Hematopoietic multipotent progenitor cell treated with erythropoietin and hydrocortisone succinate and interleukin-3 and kit ligand, for 15 days (in vitro differentiated cells): ENCODE results near the gene SNX20.

Experiments used
- DNase-seq: peaks from one replicate; pipeline ENCODE4 v3.0.0-alpha.2; 2015; ENCODE audit warnings: low spot score

Gene SNX20

DNA sequence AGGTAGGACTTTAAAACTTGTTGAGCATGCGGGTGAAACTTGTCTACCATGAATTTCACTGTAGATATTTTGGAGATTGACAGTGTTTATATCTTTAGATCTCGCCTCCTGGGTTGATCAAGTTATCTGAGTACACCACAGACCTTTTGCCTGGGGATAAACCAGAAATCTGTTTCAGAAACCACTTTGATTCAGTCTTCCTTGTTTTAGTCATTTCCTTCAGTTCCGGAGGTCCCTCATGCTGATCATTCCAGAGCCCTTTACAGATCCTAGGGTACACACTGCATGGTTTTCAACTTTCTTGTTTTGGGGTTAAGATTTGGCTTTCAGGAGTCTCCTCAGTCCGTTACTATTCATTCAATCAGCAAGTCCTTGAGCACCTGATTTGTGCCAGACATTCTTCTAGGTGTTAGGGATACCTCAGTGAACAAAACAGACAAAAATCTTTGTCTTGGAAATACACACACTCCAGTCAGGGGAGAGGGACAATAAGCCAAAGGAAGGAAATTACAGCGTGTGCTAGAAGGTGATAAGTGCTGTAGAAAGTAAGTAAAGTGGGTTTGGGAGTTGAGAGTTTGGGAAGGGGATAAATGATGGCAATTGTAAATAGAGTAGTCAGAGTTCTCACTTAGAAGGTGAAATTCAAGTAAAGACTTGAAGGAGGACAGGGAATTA lies 24.5 kb upstream of the SNX20 start:
- no peak for DNase-seq

DNA sequence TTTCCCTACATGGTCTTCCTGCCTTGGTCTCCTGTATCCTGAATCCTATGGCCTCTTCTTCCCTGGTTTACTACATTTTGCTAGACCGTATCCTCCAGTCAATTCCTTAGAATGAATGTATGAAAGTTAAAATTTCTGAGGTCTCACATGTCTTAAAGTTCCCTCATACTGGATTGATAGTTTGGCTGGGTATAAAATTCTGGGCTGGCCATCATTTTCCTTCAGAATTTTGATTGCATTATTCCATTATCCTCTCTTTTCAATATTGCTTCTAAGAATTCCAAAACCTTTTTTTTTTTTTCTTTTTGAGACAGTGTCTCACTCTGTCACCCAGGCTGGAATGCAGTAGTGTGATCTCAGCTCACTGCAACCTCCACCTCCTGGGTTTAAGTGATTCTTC lies 23.1 kb upstream of the SNX20 start:
- no peak for DNase-seq

DNA sequence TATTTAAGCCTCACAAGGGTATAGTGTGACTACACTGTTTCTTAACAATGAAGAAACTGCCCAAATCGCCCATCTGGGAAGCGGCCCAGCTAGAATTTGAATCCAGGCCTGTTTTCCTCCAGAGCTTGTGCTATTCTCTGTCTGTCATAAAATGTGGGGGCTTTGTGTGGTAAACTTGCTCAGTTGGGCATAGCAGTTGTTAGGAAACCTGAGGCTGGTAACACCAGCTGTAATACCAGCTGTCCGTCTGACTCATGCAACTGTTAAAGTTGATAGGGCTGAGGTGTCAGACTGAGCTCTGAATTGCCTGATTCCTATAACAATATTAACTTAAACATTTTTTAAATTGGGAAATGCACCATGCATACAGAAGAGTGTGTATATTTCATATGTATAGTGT lies 21.6 kb upstream of the SNX20 start:
- no peak for DNase-seq

GRCh38 chr16:50699326-50700159 lies 18.4 kb upstream of the SNX20 start:
- DNase-seq: no peak

DNA sequence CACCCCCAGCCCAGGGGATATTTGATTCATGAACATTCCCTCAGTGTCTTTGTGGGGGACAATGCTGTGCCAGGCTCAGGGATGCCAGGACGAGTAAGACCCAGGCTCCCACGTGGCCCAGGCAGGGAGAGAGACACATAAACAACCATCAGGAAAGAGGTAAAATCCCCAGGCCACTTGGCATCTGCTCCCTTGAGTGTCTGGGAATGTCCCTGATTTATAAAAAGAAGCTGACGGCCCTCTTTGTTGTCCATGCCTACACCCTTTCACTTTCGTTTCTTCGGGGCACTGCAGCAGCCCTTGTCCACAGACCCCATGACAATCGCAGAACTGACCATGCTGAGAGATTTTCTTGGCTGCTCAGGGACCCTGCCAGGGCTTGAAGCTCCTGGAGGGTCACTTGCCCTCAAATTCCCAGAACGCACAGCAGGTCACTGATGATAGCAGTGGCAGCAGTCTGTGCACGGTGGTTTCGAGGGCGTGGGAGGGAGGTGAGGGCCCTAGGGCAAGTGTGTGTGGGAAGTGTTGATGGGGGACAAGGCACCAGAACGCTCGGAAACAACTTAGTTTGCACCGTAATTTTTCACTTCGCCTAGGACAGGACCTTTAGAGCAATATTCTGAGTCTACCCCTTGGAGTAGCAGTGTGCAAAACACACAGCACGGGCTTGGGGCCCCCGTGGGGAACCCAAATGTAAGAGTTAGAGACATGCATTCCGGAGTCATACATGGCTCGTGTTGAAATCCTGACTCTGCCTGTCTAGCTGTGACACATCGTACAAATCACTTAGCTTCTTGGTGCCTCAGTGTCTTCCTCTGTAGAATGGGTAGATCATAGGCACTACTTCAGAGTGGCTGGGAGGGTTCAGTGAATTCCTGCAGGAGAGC lies 17.0 kb upstream of the SNX20 start:
- no peak for DNase-seq

GRCh38 chr16:50697421-50697715 lies 16.3 kb upstream of the SNX20 start:
- DNase-seq: no peak

- peak; percentile 82 for DNase-seq
Measured at GRCh38 chr16:50696575-50697420, 15.7 kb upstream of the SNX20 start.

GRCh38 chr16:50696126-50696525 lies 15.0 kb upstream of the SNX20 start:
- no peak for DNase-seq

DNA sequence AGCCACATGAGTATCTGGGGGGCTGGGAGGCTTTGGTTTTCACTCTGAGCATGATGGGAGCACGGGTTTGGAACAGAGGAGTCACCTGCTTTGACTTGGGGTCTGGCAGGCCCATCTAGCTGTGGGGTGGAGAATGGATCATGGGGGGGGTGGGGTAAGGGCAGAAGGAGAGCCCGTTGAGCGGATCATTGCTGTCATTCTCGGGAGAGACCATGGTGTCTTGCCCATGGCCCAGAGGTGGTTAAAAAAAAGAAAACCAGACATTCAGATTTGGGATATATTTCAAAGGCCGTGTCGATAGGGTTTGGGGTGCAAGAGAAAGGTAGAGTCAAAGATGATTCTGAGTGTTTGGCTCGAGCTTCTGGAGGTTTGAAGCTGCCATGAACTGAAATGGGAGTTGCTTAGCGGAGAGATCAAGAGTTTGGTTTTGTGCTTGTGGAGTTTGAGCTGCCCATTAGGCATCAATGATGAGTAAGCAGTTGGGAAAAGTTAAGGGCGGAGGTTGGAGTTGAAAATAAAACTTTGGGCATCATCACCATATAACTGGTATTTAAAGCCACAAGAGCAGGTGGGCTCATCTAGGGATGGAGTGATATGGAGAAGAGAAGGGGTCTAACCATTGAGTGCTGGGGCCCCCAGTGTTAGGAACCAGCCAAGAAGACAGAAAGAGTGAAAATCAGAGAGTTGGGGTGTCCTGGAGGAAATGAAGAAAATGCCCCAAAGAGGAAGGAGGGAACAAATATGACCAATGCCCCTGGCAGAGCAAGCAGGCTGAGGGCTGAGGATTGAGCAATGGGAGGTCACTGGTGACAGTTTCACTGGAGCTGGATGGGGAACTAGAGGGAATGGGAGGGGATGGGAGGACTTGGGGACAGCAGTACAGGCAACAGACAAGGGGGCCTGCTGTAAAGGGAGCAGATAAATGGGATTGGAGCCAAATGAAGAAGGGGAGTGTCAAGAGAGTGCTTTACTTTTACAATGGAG lies 14.2 kb upstream of the SNX20 start:
- no peak for DNase-seq

DNA sequence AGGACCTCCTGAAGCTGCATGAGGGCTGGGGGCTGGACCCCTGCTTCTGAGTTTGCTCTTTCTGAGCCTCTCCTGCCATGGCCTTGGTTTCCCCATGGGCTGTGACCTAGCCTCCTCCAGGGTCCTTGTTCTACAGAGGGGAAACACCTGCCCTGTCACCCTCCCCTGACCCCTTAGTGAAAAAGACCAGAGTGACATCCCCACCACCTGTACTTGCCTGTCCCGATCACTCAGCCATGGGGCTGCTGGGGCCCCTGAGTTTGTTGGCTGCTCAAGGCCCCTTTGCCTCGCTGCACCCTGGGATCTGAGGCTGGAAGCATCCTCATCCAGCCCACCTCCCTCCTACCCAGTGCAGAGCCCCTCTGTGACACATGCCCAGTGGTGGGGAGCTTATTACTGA lies 13.1 kb upstream of the SNX20 start:
- DNase-seq: no peak

DNA sequence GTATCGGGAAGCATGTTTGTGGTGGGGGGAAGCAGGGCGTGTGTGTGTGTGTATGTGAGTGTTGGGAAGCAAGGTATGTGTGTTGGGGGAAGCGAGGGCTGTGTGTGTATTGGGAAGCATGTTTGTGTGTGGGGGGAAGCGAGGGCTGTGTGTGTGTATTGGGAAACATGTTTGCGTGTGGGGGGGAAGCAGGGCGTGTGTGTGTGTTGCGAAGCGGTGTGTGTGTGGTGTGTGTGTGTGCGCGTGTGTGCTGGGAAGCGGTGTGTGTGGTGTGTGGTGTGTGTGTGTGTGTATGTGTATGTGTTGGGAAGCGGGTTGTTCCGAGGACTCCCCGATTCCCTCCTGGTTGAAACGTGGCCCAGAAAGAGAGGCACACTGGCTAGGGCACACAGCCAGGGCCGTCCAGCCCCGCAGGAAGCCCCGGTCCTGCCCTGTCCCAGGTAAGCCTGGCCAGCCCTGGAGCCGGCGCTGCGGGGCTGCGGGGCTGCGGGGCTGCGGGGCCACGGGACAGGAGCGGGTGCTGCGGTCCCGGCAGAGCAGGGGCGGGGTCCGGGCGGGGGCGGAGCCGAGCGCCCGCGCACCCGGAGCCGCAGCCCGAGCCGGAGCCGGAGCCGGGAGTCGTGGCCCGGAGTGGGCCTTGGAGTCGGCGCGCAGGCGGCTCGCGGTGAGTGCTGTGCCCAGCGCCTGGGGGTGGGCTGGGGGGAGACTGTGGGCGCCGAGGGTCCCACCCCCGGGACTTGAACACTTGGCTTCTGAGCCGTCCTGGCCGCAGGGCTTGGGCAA lies 12.1 kb upstream of the SNX20 start, which contains the start of gene NOD2:
TSS of gene NOD2 (plus strand) at position 608 of the 783 bp plus-strand sequence. CDS start 5,890 bp downstream, outside the sequence.
- DNase-seq: no peak

- DNase-seq: no peak
Measured at GRCh38 chr16:50692644-50692998, 11.5 kb upstream of the SNX20 start.

DNA sequence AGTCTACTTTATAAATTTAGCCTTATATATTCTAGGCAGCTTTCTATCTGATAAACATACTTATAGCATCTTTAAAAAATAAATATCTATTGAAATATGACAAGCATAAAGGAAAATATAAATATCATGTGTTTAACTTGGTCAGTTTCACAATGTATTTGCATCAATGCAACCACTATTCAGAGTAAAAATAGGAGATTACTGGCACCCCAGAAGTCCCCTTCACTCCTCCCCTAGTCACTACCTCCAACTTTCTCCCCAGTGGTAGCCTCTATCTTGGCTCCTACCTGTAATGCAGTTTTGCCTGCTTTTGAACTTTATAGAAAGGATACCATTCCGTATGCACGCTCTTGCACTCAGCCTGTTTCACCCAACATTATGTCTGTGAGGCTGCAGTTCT lies 9.1 kb upstream of the SNX20 start:
- no peak for DNase-seq

DNA sequence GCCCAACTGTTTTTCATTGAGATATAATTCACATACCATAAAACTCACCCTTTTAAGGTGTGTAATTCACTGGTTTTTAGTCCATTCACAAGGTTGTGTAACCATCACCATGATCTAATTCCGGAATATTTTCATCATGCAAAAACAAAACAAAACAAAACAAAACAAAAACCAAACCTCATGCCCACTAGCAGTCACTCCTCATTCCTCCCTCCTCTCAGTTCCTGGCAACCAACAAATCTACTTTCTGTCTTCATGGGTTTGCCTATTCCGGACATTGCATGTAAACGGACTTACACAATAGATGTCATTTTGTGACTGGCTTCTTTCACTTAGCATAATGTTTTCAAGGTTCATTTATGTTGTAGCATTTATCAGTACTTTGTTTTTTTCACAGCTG lies 7.8 kb upstream of the SNX20 start:
- DNase-seq: no peak

- DNase-seq: no peak
Measured at GRCh38 chr16:50688083-50688482, 7.0 kb upstream of the SNX20 start.

DNA sequence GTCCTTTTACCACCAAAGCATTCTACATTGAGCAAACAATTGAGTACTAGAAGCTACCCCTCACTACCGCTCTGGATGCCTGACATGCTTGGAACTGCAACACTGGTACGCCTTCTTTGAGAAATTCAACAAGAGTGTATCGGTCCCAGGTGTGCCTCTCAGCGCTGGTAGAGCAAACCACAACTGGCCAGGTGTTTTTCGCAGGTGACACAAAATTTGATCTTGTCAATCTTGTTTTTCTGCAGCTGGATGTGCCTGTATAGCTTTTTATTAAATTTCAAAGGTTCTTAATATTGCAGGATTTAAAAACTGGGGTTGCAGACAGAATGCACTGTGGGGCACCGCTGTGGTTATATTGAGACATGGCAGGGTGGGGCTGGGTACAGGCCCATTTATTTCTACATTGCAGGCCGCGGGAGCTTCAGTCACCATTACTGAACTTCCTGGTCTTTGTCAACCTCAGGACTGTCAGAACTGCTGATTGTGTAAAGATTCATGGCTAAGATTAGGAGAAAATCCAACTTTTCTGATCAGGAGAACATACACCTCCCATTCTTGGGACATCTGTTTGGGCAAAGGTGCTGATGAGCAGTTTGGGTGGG lies 4.5 kb upstream of the SNX20 start:
- DNase-seq: no peak

- DNase-seq: no peak
Measured at GRCh38 chr16:50684823-50685461, 3.8 kb upstream of the SNX20 start.

- no peak for DNase-seq
Measured at GRCh38 chr16:50683689-50684374, 2.7 kb upstream of the SNX20 start.
